ENCODE data around the gene PEX26.
"Not testable (repeated sequence)": the region's sequence is repeated elsewhere in the genome, so short reads cannot be mapped to it uniquely, and the experiment has no call there.

The PEX26 gene

DNA sequence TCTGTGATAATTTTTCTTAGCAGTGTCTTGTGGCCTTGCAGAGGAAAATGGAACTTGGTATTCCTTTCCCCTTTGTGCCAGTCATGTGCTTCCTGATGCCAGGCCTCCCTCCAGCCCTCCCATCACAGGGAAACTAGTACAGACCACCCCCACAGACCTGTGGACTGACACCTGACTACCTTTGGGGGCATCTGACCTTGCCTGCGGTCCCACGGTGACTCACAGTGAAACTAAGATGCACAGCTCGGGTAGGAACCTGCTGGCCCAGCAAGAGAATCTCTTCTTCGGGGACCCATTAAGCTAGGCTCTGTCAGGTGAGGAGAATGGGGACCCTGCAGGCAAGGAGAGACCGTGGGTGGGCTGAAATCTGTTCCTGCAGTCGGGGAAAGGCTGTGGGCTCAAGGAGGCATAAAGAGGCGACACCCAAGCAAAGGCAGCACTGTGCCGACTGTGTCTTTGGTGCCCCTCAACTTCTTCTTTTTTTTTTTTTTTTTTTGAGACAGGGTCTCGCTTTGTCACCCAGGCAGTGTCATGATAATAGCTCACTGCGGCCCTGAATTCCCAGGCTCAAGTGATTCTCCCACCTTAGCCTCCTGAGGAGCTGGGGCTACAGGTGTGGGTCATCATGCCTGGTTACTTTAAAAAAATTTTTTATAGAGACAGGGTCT lies 20.8 kb upstream of the PEX26 start:
- no peak for DNase-seq

DNA sequence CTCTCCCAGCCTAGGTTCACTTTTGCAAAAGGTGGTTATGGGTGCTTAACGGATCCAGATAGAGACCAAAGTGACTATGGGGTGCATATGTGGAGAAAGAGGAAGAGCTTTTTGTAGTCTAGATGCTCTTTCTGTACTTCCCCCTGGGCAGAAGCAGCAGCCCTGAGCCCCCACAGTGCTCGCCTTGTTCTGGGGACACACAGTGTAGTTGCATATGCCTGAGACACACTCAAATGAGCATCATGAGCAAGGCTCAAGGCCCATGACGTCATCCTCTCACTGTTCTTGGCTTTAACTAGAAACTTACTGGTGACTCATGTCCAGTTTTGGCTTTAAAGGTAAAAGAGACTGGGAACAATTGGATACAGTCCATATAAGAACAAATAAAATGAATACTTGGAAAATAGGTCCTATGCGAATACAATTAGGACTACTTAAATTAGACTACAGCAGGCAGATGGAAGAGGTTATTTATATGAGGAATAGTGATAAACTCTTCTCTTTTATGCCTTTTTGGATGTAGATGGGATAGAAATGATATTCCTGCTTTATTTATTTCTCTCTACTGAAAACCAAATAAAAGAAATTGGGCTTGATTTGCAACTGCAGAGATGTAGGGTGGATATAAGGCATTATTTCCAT lies 20.1 kb upstream of the PEX26 start:
- no peak for DNase-seq

DNA sequence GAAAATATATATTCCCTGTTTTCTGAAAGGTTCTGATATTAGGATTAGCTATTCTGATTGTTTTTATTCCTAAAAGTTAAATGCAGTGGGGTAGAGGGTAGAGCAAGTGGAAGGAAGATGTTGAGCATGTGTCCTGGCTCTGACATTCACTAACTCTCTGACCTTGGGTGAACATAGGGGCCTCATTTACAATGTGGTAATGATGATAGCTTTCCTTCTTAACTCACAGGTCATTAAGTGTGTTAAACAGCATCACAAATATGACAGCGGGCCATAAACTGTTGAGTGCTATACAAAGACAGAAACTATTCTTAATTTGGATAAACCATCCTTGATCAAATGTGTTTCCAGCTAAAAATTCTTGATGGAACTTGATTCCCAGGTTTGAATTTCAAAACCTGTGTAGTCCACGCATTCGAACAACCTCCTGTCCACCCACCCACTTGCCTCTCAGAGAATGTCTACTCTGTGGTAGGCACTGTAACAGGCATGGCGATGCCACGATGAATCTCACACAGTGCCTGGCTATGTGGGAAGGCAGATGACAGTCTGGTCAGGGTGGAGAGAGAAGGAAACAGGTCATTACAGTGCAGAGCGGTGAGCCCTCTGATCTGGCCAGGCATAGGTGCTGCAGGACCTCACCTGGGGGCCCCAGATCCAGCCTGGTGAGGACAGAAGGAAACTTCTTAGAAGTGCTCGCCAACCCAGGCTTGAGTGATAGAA lies 19.3 kb upstream of the PEX26 start:
- no peak for DNase-seq

DNA sequence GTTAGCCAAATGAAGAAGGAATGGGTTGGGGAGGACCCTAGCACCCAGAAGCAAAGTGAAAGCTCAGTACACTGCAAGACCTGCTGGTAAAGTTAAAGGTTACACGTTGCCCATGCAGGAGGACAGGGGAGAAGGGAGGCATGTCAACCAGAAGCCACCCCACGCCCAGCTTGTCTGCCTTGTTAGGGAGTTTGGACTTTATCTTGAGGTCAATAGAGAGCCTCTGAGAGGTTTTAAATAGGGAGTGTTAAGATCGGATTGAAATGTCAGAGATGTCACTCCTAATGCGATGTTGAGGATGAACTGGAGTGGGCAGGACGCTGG lies 18.7 kb upstream of the PEX26 start:
- no peak for DNase-seq

DNA sequence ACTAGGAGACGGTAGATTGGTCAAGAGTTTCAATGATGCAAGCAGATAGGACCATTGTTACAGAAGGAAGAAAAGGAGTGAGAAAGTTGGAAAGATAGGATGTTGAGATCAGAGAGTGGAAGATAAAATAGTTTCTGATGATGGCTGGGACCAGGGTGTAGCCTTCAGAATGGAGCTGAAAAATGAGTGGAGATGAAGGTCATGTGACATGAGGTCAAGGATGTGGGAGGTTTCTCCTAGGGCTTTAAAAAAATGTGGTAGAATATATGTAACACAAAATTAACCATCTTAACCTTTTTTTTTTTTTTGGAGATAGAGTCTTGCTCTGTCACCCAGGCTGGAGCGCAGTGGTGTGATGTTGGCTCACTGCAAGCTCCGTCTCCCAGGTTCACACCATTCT lies 18.3 kb upstream of the PEX26 start:
- DNase-seq = no peak

DNA sequence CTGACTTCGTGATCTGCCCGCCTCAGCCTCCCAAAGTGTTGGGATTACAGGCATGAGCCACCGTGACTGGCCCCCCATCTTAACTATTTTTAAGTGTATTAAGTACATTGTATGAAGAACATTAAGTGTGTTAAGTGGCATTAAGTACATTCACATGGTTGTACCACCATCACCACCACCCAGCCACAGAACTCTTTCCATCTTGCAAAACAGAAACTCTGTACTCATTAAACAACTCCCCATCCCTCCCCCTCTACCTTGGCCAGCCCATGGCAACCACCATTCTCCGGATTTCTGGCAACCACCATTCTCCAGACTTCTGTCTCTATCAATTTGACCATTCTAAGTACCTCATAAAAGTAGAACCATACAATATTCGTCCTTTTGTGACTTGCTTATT lies 17.8 kb upstream of the PEX26 start:
- no peak for DNase-seq

DNA sequence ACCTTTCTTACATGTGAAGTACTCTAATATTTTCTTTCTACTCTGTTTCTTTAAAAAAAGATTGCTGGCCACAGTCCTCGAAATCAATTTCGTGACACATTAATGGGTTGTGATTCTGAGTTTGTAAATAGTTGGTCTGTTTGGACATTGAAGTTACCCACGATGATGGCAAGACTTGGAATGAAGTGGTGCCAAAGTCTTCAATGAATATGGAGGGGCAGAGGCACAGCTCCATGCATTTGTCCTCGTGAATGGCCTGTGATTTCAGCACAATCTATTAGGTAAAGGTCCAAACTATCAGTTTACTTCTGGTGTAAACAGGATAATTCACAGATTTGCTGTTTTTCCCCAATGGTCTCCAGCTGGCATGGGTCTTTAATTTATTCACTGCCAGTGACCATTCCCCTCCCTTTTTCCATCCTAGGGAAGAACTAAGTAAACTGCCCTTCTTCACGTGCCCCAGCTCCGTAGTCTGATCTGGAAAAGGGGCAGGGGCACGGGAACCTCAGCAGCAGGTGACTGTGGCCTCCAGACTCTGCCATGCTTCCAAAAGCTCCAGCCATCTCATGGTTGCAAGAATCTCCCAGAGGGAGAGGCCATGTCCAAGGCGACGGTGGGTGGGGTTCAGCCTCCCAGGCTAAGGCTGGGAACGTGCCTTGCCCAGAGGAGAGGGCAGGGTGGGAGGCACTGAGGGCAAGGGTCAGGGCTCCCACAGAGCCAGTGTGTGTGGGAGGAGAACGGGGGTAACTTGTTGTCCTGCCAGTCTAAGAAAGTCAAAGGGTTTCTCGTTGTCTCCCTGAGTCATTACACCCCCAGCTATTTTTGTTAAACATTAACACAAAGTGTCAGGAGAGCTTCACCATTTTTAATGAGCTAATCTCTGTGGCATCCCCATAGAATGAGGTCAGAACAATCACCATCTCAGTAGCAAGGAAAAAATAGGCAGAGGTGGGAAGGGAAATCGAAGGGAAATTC lies 16.9 kb upstream of the PEX26 start:
- no peak for DNase-seq

DNA sequence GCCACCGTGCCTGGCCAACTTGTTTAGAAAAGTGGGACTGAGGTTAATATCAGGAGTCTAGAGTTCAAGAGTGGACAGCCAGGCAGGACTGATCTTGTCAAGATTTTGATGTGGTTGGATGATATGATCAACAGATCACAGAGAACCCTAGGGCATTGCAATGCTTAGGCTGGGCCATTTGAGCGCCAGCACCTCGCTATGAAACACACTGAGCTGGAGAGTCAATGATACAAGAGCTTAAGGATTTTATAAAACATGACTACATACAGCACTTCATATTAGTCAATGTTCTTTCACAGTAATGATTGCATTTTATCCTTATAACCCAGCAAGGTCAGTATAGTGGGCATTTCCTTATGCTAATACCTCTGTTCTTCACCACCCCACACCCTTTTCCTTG lies 15.4 kb upstream of the PEX26 start:
- DNase-seq = no peak

DNA sequence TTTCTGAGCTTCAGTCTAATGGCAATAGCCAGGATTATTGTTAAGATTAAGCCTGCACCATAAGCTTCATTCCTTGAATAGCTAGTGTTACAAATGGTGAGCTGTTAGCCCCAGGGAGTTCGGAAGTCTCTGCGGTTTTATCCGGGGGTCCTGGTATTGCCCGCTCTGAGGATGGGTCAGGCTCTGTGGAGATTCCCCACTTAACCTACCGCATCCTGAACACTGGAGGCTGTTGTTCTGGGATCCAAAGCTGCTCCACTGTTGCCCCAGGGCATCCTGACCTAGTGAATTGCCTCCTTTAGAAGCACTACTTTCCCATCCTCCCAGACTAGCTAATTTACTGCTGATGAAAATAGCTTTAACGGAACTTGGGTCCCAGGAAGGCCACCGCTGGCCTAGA lies 14.5 kb upstream of the PEX26 start:
- no peak for DNase-seq

DNA sequence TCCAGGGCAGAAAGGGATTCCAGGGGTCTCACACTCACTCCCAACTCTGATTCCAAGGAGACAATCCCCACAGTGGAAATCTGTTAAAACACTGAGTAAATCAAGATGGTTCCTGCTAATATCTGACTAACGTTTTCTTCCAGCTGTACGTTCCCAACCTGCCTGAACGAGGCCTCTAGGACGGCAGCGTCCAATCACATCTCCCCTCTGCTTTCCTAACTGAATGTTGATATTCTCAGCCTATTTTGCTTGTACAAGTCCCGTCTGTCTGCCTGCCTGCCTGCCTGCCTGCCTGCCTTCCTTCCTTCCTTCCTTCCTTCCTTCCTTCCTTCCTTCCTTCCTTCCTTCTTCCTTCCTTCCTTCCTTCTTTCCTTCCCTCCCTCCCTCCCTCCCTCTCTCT lies 14.1 kb upstream of the PEX26 start:
- not testable (repeated sequence) for DNase-seq

DNA sequence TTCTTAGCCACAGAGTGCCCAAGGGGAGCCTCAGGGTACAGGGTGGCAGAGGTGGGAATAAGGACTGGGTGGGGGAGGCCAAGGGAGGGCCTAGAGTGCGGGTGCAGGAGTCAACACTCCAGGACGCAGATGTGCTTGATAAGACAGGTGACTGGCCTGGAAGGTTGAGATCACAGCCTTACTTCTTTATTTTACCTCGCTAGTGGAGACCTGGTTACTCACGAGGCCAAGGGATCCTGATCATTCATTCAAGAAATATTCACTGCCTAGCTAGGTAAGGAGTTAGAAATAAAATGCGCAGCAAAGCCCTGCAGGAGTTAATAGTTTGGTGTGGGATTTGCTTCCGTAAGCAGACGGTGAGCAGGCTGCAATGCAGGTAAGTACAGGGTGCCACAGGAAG lies 13.2 kb upstream of the PEX26 start:
- DNase-seq = no peak

DNA sequence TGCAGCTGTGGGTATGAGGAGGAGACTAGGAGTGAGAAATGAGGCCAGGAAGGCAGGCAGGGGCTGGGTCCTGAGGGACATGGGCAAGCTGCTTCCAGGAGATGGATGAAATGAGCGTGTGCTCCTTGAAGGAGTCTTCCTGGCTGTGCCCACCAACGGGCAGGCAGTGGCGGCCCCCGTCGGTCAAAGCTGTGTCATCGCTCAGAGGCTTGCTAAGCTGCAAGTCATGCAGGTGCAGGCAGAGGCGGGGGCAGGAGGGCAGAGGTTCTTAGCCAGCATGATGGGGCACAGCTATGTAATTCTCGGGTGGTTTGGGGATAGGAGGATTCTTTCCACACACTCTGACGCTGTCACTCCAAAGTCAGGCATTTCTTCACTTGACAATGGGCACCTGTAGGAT lies 12.5 kb upstream of the PEX26 start:
- no peak for DNase-seq

DNA sequence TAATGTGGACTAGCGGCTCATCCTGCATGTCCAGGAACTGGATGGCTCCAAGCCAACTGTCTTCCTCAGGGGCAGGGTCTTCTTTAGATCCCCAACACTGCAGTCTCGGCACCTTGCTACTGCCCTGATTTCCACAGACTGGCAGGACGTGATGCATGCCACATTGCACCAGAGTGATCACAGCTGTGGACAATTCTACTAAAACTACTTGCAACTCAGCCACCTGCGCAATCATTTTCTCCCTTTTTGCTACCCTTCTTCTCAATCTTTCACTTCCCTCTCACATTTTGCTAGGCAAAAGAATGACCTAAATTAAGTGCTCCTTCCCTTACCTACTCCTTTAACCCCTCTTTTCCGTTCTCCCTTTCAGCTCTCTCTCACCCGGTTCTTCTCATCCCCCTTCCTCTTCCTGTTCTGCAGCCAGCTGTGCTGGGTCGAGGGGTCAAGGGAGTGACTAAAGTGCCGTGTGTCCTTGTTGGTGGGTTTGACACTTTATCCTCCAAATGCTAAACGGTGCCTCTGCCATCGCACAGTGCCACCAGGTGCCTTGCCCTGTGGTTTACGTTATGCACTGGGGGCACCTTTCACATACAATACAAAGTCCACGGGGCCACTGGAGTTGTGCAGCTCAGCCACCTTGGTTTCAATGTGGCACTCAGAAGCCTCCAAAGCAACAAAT lies 11.5 kb upstream of the PEX26 start:
- DNase-seq = no peak

DNA sequence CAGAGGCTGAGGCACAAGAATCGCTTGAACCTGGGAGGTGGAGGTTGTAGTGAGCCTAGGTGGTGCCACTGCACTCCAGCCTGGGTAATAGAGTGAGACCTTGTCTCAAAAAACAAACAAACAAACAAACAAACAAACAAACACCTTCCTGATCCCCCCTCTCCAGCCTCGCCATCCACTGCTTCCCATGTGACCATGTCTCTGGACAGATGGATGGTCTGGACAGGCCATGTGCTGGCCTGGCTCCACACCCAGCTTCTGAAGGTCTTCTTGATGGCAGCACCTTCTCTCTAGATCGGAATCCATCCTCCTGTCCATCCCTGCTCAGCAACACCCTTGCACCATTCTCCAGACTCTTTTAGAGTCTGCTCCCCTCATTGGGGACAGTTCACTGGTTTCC lies 10.7 kb upstream of the PEX26 start:
- no peak for DNase-seq

DNA sequence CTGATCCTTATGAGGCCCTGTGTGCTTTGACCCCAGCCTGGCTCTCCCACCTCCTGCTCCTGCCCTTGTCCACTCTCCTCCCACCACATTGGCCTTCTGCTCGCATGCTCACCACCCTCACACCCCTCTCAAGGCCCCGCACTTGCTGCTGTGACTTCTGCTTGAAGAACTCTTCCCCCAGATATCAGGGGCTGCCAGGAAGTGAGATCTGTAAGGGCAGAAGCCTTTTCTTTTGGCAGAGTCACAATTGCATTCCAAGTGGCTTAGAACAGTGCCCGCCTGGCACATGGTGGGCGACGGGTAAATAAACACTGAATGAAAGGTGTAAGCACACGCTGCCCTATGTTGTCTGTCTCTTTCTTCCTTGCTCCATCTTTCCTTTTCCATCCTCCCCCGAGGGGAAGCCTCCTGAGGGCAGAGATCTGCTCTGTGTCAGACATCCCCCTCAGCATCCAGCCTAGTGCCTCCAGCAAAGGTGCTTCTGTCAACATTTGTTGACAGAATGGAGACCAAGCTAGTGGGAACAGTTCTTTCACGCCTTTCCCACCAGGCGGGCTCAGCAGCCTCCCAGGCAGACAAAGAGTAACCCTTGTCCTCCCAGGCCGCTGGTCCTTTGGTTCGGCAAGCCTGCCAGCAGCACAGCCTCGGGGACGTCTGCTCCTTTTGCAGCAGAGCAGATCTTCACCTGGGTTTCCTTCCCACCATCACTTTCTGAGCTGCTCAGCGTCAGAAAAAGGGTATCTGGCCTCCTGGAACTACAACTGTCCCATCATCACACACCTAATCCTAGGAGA lies 10.0 kb upstream of the PEX26 start:
- no peak for DNase-seq

DNA sequence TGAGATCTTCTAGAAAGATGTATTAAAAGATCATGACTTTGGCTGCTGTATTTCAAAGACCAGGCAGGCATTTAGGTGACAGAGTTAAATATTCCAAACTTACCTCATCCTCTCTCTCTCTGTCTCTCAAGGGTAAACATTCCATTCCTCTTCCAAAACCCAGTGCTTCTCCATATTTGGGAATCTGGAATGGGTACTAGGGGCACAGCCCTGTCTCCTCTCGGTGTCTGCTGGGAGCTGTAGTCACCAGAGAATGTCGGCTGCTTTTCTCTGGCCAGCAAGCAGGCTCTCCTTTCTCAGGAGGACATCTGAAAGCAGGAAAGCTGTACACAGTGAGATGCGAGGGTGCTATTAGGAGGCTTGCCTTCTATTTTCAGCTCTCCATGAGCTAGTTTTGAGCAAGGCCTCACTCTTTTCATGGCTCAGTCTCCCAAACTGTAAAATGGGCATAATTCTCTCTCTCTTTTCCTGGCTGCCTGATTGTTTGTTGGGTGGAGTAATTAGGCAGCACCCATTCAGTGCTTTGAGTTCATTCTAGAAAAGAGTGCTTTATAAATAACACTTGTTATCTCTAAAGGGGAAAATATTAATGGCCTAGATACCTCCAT lies 9.3 kb upstream of the PEX26 start:
- DNase-seq = no peak

DNA sequence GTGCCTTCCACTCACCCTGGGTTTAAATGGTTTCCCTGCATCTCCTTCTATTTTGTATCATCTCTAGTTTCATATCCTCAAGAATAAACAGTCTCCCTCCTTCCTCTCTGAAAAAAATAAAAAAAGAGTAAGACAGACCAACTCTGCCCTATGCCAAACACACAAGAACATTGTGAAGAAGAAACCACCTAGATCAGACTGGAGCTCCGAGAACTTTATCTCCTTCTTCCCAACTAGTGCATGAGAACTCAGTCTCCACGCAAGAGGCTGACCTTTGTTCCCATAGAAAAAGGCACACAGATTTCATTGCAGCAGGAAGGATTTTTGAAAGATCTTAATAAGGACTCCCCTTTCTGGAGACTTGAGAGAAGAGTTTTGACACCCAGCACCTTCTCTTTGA lies 8.7 kb upstream of the PEX26 start:
- no peak for DNase-seq

DNA sequence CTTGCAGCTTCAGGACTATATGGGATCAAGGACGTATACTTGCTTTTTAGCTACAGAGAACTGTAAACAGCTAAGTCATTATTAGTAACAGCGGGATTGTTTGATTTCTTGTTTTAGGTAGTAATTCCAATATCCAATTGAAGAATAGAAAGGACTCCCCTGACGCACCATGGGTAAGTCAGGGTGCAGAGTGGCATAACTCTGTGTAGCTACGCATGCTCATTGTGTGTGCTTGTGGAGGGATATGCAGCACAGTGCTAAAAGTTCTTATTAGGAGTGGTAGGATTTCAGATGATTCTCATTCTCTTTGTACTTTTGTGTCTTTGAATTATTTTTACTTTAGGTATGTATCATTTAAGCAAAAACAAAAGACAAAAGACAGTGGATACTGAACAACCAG lies 7.7 kb upstream of the PEX26 start:
- DNase-seq = no peak

DNA sequence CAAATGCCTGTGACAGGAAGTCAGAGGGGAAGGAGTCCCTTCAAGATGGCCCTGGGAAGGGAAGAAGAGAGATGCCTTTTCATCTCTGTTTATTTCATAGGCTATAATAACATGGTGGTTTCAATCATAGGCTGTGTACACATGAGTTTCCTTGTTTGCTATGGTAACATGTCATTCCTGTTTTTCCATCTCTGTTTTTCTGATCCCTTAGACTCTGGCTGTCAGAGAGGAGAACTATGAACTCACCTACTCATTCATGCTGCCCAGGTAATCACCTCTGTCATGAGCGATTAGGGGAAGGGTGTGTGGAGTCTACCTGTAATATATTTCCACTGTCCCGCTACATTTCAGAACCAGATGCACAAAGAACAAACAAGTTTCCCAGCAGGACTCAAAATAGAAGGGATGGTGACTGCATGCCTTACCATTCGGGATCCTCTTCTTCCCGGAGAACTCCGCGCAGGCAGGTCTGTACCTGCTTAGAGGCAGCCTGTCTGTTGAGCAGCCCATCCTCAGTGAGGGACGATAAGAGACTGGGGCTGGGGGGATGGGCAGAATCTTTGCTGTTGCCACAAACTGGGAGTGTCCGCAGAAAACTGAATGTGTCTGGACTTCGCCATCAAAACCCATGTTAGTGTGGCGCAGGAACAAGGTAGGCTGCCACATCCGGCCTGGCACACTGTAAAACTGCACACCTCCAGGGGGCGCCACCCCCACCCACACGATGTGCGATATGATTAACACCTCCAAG lies 7.1 kb upstream of the PEX26 start:
- no peak for DNase-seq

DNA sequence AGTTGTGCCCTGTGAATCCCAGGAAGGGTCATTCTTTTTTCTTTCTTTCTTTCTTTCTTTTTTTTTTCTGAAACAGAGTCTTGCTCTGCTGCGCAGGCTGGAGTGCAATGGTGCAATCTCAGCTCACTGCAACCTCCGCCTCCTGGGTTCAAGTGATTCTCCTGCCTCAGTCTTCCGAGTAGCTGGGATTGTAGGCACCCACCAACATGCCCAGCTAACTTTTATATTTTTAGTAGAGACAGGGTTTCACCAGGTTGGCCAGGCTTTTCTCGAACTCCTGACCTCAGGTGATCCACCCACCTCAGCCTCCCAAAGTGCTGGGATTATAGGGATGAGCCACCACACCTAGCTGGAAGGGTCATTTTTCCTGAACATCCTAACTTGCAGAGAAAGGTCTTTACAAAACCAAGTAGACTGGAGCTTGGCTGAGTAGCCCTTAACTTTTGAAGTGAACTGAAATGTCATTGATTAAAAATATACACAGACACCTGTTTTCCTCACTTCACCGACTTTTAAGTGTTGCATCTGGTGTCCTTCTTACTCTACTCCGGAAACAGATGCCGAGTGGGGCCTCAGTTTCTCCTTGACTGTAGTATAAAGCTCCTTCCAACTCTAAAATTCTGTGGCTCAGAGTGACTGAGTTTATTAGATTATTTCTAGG lies 6.4 kb upstream of the PEX26 start:
- DNase-seq = not testable (repeated sequence)

Data from CD4-positive, alpha-beta T cell treated with Interleukin-17A for 4 hours (primary cell).